RCC 7860 (cell line): ENCODE results near the gene HK2.
A peak's percentile ranks its signal among the peaks of the same experiment; 100 is the strongest.
"Not testable (repeated sequence)": the region's sequence is repeated elsewhere in the genome, so short reads cannot be mapped to it uniquely, and the experiment has no call there.

Source experiments
- DNase-seq: peaks from one replicate; pipeline ENCODE4 v3.0.0-alpha.2; 2015; ENCODE audit warnings: low spot score
- FAIRE-seq: peaks from 2 replicates; lab custom pipeline; 2012; peaks lifted over from hg19 to GRCh38; lab: Jason Lieb, UNC

HK2 gene

DNA sequence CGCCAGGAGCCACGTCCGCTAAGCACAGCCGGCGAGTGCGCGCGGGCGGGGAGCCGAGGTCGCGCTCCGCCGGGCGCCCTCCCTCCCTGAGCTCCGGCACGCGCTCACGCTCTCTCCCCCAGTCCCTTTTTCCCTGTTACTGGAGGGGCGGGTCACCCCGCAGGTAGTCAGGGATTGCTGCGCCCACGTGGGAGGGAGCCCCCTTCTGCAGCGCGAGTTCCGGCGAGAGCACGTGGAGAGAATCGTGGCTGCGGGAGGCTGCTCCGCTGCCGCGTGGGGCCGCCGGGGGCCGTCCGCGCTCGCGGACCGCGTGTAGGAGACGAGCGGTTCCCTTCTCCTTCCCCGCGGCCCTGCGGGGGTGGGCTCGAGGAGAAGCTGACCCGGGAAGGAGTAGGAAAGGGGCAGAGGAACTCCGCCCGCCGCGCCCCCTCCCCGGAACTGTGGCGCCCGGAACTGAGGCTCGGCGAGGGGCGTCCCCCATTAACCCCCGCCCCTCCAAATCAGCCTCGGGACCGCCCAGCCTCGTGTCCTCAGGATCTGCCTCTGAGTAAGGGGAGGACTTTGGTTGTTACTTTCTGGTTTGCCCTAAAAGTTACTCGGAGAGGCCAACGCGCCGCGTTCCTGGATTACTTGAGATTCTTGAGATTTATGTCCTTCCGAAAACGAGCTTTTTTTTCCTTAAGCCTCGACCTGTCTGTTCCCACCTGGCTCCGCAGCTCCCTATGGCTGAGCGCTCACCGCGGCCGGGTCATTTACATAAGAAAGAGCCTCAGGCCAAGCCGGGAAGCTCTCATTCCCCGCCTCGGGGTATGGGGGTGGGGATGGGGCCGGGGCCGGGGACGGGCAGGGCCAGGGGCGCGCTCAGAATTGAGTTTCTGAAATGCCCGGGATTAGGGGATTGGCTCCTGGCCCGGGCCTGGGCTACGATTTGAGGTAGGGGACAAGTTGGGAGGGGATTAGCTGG lies 1.1 kb downstream of the HK2 start:
- FAIRE-seq, result no peak

GRCh38 chr2:74835831-74836674 lies 2.1 kb downstream of the HK2 start:
- DNase-seq (peak; percentile 46), FAIRE-seq (peak; percentile 17)

More for the DNA sequence above, 1.1 kb downstream of the HK2 start:
- DNase-seq, result peak; percentile 24

DNA sequence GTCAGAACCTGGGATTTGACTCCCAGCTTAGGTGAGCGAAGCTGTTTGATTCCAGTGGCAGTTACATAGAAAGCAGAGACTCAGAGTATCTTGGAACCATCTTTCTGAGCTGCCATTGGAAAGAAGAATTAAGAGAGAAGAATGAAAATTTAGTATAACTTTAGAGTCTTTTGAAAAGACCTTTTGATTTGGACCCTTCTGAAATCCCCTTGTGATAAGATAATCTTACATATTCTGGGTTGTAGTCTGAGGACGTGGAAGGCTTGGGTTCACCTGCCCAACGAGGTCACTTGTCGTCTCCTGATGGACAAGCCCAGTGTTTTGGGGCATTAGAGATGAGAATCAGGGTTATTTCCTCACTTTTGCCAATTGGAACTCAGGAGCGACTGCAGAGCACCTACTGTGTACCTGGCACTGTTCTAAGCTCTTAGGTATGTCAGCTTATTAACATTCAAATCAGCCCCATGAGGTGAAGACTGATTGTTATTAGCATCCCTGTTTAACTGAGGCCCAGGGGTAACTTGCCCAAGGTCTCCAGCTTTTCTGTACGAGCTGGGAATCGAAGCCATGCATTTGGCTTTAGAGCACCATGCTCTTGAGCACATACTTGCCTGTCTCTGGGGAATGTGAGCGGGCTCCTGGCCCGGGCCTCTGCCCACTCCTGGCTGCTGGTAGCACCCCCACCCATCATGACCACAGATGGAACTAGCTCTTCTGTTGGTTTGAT lies 2.9 kb downstream of the HK2 start:
- FAIRE-seq (no peak), DNase-seq (no peak)

DNA sequence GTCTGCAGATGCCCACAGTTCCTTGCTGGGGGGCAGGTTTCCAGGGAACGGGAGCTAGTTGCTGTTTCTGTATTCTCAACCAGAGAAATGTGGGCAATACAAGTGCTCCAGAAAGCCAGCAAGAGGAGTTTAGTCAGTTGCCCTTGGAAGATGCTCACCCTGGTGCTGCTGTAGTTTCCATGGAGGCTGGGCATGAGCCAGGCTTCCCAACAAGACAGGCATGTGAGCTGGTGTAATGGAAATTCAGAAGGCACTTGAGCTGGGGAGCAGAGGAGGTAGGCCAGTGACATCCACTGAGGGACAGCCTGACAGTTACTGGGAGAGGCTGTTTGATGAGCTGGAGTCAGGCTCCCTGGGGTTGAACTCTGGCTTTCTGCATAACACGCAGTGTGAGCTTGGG lies 7.7 kb downstream of the HK2 start:
- no peak for DNase-seq
- FAIRE-seq, result no peak

DNA sequence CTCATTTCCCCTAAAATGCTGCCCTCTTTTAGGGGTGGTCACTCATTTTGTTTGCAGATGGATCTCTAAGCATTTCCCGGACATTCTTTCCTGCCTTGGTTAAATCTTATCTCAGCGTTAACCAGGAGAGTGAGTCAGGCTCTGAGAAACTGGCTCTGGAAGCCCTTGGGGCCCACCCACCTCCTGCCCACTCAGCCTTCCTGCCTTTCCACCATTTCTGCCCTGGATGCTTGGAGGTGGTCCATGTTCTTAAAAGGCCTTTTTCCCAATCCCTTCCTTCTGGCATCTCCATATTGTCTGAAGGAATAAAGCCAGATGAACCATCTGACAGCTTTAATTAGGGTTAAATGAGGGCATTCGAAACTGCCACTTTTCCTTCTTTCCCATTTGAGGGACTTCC lies 9.5 kb downstream of the HK2 start:
- peak; percentile 67 for DNase-seq
- peak; percentile 79 for FAIRE-seq

- peak; percentile 59 for DNase-seq
- FAIRE-seq, result peak; percentile 10
Observed at GRCh38 chr2:74843899-74844298, 10.0 kb downstream of the HK2 start.

DNA sequence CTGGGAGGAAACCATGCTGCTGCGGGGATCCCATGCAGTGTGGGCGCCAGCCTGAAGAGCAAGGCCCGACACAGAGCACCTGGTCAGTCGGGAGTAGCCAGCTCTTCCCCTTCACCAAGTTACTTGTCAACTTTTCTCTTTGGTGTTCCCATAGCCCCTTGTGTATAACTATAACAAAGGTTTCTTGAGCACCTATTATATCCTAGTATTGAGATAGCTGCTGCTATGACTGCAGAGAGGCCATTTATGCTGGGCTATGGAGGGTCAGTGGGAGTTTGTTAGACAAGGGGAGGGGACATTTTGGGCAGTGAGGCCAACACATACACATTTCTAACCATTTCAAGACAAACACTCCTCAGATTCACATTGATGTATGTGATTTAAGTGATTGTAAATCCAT lies 10.8 kb downstream of the HK2 start:
- FAIRE-seq (no peak), DNase-seq (no peak)

DNA sequence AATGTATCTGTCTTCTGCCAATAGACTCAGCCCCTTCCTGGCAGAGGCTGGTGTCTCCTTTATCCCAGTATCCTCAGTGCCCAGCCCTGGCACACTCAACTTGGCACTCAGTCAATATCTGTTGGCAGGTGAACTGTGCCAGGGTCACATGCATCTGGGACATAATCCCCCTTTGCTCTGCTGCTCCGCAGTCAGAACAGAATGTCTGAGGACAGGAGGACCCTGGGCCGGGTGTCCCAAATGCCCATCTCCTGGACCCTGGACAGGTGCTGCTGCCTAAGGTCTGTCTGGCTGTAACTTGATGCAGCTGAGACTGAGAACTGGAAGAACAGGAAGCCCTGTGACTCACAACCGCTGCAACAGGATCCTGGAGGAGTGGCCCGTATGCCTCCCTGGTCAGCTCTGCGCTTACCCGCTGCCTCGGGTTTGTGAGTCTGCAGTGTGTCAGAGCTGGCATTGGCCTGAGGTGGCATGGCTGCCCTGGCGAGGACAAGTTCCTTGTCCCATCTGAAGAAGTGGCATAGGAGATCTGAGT lies 11.4 kb downstream of the HK2 start:
- peak; percentile 85 for FAIRE-seq
- DNase-seq, result peak; percentile 91

DNA sequence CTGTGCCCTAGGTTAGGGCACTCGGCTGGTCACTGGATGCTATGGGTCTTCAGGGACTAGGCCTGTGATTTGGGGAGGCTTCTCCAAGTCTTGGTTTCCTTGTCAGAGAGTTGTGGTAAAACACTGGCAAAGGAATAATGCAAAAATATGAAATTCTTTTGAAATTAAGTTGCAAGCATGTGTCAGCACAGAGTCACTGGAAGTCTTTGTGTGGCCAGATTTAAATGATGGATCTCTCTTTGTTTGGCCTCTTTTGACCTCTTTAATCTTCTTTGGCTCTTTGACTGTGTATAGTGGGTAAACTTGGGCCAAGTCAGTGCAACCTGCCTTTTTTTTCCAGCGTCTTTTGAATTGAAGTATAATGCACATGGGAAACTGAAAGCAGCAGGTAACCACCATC lies 12.1 kb downstream of the HK2 start:
- DNase-seq, result no peak
- FAIRE-seq, result no peak

DNA sequence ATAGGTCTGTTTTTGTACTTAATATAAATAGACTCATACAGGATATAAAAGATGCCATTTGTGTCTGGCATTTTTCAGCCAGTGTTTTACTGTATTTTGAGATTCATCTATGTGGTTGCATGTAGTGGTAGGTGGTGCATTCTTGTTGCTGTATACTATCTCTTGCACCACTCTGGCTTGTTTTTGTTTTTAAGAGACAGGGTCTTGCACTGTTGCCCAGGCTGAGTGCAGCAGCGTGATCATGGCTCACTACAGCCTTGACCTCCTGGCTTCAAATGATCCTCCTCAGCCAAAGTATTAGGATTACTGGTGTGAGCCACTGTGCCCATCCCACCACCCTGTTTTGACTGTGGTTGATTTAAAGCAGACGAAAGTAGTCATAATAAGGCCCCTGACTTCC lies 12.6 kb downstream of the HK2 start:
- DNase-seq, result no peak
- no peak for FAIRE-seq

DNA sequence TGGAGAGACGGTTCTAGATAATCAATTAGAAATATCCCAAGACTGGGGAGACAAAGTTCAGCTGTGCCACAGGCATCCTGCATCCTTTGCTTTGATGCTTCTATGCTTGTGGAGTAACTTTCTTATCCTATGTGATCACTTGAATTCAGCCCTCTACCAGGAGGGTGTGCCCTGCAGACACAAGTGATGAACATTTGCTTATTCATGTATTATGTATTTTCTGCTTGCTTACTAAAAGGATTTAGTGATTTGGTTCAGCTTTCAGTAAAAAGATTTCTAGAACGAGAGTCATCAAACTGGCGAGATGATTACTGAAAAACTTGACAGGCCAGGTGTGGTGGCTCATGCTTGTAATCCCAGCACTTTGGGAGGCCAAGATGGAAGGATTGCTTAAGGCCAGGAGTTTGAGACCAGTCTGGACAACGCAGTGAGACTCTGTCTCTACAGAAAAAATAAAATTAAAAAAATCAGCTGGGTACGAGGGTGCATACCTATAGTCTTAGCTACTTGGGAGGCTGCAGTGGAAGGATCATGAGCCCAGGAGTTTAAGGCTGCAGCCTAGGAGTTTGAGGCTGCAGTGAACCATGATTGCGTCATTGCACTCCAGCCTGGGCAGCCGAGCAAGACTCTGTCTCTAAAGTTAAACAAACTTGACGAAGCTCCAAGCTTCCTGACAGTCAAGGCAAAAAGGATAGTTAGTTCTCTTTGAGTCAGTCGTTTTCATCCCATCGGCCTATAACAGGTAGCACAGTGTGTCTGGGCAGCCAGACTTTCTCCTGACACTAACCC lies 13.3 kb downstream of the HK2 start:
- no peak for FAIRE-seq
- no peak for DNase-seq

GRCh38 chr2:74849228-74849892 lies 15.4 kb downstream of the HK2 start:
- no peak for FAIRE-seq

GRCh38 chr2:74850496-74851190 lies 16.7 kb downstream of the HK2 start:
- no peak for DNase-seq
- no peak for FAIRE-seq

More at GRCh38 chr2:74849228-74849892, 15.4 kb downstream of the HK2 start:
- no peak for DNase-seq

DNA sequence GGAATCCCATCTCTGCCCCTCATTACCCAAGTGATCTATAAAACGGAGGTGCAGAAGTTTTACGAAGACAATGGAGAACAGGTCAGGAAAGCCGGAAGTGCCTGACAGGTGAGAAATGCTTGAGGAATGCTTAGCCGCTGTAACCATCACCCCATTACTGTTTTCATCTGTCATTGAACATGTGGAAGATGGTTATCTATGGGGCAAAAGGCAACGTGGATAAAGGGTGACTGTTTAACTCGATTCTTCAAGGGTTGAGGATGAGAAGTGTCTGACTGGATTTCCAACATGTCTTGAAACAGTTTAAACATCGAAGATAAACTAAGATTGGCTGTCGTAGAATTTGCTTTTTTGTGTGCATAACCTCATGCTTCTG lies 17.3 kb downstream of the HK2 start:
- DNase-seq (peak; percentile 41), FAIRE-seq (no peak)

GRCh38 chr2:74853360-74853759 lies 19.4 kb downstream of the HK2 start:
- not testable (repeated sequence) for DNase-seq, FAIRE-seq

GRCh38 chr2:74854401-74854800 lies 20.5 kb downstream of the HK2 start:
- DNase-seq (no peak), FAIRE-seq (no peak)

DNA sequence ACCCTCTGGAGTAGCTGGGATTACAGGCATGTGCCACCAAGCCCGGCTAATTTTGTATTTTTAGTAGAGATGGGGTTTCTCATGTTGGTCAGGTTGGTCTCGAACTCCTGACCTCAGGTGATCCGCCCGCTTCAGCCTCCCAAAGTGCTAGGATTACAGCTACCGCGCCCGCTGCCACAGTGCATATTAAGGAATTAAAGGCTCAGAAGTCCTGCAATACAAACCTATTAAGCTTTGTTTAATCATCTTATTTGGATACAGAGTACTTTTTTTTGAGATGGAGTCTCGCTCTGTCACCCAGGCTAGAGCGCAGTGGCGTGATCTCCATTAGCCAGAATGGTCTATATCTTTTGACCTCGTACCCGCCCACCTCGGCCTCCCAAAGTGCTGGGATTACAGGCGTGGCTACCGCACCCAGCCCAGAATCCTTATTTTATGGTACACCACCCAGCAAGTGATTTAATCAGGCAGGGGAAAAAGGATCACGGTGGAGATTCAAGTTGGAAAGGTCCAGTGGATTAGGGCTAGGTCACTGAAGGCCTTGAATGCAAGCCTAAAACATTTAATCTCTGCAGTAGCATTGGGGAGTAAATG lies 21.3 kb downstream of the HK2 start:
- not testable (repeated sequence) for DNase-seq, FAIRE-seq

- FAIRE-seq (no peak), DNase-seq (no peak)
Observed at GRCh38 chr2:74856004-74856578, 22.2 kb downstream of the HK2 start.
